ENCODE results near the gene PSMA5.

- TF ChIP-seq CTCF (IDR thresholded peaks at IDR 0.05) (no peak), POLR2A (IDR thresholded peaks at IDR 0.05) (no peak)
Measured at GRCh38 chr1:109391626-109392025, 34.6 kb downstream of the PSMA5 start.
